Measurements from ENCODE around the gene CXCL13.
"Not testable (repeated sequence)": the region's sequence is repeated elsewhere in the genome, so short reads cannot be mapped to it uniquely, and the experiment has no call there.

CXCL13 gene

GRCh38 chr4:77650787-77651186 lies 45.2 kb downstream of the CXCL13 start:
- no peak for TF ChIP-seq CTCF (IDR thresholded peaks at IDR 0.05; ENCODE audit: extremely low read depth, insufficient read depth, missing control alignments)
- DNase-seq (ENCODE audit: low spot score) = no peak
- in situ Hi-C loops (cut with MboI; ENCODE audit: low pct_unique_long_range_greater_than_20kb, low sequenced_read_pairs, unreplicated experiment) = no loop called here

- in situ Hi-C loops (cut with MboI; ENCODE audit: low pct_unique_long_range_greater_than_20kb, low sequenced_read_pairs, unreplicated experiment) = no loop called here
- no peak for DNase-seq (ENCODE audit: low spot score)
- no peak for TF ChIP-seq CTCF (IDR thresholded peaks at IDR 0.05; ENCODE audit: extremely low read depth, insufficient read depth, missing control alignments)
Measured at GRCh38 chr4:77651820-77652219, 46.2 kb downstream of the CXCL13 start.

GRCh38 chr4:77652237-77652897 lies 46.7 kb downstream of the CXCL13 start:
- no peak for DNase-seq (ENCODE audit: low spot score)
- TF ChIP-seq CTCF (IDR thresholded peaks at IDR 0.05; ENCODE audit: extremely low read depth, insufficient read depth, missing control alignments) = no peak
- in situ Hi-C loops (cut with MboI; ENCODE audit: low pct_unique_long_range_greater_than_20kb, low sequenced_read_pairs, unreplicated experiment) = no loop called here

DNA sequence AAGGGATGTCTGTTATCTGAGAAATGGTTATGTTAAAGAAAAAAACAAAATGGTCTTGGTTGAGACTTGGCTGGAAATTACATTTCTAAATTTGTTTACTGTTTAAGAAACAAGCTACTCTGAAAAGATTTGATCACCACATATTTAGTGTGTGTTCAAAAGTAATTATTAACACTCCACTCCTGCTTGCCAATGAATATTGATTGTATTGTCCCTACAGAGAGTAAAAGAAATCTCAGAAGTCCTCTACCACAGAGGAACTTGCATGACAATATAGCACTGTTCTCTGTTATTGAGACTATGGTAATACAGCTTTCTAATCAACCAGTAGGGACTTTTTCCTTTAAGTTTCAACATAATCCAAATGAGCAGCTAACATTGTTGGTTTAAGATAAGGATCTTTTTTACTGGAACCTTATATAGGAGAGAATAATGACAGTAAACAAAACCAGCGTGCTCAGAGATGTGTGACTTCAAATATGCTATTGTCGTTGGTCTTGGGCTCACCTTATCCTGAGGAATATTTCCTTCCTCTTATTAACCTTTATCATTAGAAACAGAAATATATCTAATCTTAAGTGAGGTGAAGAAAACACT lies 47.6 kb downstream of the CXCL13 start:
- in situ Hi-C loops (cut with MboI; ENCODE audit: low pct_unique_long_range_greater_than_20kb, low sequenced_read_pairs, unreplicated experiment) = no loop called here
- no peak for TF ChIP-seq CTCF (IDR thresholded peaks at IDR 0.05; ENCODE audit: extremely low read depth, insufficient read depth, missing control alignments)
- no peak for DNase-seq (ENCODE audit: low spot score)

- DNase-seq (ENCODE audit: low spot score); in situ Hi-C loops (cut with MboI; ENCODE audit: low pct_unique_long_range_greater_than_20kb, low sequenced_read_pairs, unreplicated experiment): not testable (repeated sequence)
Measured at GRCh38 chr4:77660318-77660717, 54.7 kb downstream of the CXCL13 start.
